Measurements from ENCODE around the gene PTPRQ. TPM values are rescaled to one million over a fixed set of nuclear protein-coding genes. Genes with fewer than 3 reads are reported as not detected.

The PTPRQ gene
- polyA plus RNA-seq, 1 donor (not counting 4 experiments of a cell fraction or from before 2014, with no cell fraction given): 0.01 TPM

DNA sequence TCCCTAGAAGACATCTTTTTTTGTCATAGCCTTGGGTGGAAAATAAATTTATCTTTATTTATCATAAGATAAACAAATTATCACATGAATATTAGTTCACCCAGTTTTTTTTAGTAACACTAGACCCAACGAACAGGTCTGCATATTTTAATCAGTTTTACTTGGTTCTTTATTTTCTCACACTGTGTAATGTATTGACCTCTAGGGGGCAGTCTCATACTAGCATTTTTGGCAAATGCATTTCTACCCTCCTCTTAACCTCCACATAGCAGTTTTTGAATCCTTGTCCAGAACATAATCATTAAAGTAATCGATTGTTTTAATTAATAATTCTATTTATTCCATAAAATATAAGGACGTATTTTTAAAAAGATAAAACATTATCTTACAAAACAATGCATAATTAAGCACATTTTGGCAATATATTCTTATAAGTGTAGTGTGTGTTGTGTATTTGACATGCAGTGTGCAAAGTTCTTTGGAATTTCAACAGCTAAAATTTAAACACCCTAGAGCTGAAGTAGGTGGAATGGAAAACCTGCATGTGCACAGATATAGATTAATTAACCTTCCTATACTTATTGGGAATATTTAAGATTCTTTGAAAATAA is 31.6 kb upstream of the PTPRQ start:
- Histone ChIP-seq H3K27me3 (ENCODE audit: control insufficient read depth, extremely low read depth, insufficient read depth, low read length) (no peaks in the 10 kb centered on the region), H4K20me1 (ENCODE audit: control insufficient read depth, extremely low read depth, insufficient read depth, low read length) (no peaks in the 10 kb centered on the region), H3K4me2 (ENCODE audit: control insufficient read depth, extremely low read depth, insufficient read depth, low read depth, low read length) (no peak overlapping the region), H3K36me3 (ENCODE audit: control insufficient read depth in 2 of 2, extremely low read depth in 1 of 2, insufficient read depth in 2 of 2, low read length in 2 of 2) (no peaks in the 10 kb centered on the region), H3K9ac (ENCODE audit: control insufficient read depth, extremely low read depth, insufficient read depth, low read length) (no peak overlapping the region), H3K27ac (ENCODE audit: control insufficient read depth, insufficient read depth, low read length) (no peak overlapping the region), H3K79me2 (ENCODE audit: control insufficient read depth, insufficient read depth, low read length) (no peaks in the 10 kb centered on the region), H3K4me3 (ENCODE audit: control insufficient read depth in 2 of 3, extremely low read depth in 1 of 3, insufficient read depth in 2 of 3, low read depth in 1 of 3, low read length in 3 of 3) (no peak overlapping the region), H3K9me1 (ENCODE audit: control insufficient read depth, extremely low read depth, insufficient read depth, low read length) (no peaks in the 10 kb centered on the region), H3K4me1 (ENCODE audit: control insufficient read depth, extremely low read depth, insufficient read depth, low read length) (no peaks in the 10 kb centered on the region), H3K9me3 (ENCODE audit: control insufficient read depth, low read depth, low read length) (no peaks in the 10 kb centered on the region), H2AFZ (ENCODE audit: control insufficient read depth, low read length) (no peak overlapping the region)
- TF ChIP-seq EZH2 (IDR thresholded peaks at IDR 0.05; ENCODE audit: low read length): no peak
- TF ChIP-seq, protein P1, sequence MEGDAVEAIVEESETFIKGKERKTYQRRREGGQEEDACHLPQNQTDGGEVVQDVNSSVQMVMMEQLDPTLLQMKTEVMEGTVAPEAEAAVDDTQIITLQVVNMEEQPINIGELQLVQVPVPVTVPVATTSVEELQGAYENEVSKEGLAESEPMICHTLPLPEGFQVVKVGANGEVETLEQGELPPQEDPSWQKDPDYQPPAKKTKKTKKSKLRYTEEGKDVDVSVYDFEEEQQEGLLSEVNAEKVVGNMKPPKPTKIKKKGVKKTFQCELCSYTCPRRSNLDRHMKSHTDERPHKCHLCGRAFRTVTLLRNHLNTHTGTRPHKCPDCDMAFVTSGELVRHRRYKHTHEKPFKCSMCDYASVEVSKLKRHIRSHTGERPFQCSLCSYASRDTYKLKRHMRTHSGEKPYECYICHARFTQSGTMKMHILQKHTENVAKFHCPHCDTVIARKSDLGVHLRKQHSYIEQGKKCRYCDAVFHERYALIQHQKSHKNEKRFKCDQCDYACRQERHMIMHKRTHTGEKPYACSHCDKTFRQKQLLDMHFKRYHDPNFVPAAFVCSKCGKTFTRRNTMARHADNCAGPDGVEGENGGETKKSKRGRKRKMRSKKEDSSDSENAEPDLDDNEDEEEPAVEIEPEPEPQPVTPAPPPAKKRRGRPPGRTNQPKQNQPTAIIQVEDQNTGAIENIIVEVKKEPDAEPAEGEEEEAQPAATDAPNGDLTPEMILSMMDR (optimal IDR thresholded peaks at IDR 0.05 in 1 of 3, IDR thresholded peaks at IDR 0.05 in 1 of 3, conservative IDR thresholded peaks at IDR 0.05 in 1 of 3; ENCODE audit: extremely low read depth in 1 of 3, insufficient read depth in 2 of 3, low read length in 3 of 3): peak in 2 of 3 experiments; percentile 49 to 60
- FAIRE-seq: no peak
- DNase-seq (ENCODE audit: low read depth, low spot score): no peak
- dilution Hi-C loops (cut with MboI; ENCODE audit: extremely low pct_ligation_motif_present, low sequenced_read_pairs): no loop called here

DNA sequence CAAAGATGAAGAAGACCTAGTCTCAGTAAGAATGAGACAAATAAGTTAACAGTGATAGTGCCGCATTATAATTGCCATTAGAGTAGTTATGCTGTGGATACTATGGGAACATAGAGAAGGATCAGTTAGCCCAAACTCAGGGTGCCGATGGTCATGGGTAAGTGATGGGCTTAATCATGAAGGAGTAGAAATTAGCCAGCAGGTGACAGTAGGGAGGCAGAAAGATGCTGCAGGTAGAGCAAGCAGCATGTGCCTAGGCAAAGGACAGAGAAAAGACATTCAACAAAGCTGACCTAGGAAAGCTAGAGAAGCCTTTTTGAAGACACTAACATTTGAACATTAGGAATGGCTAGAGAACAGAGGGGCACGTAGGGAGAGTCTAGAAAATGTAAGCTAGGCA is 30.6 kb upstream of the PTPRQ start:
- no peak overlapping the region for H2AFZ ChIP-seq (ENCODE audit: control insufficient read depth, low read length)
- no peak for TF ChIP-seq EZH2 (IDR thresholded peaks at IDR 0.05; ENCODE audit: low read length)
- TF ChIP-seq, protein P1 (optimal IDR thresholded peaks at IDR 0.05 in 1 of 3, IDR thresholded peaks at IDR 0.05 in 1 of 3, conservative IDR thresholded peaks at IDR 0.05 in 1 of 3; ENCODE audit: extremely low read depth in 1 of 3, insufficient read depth in 2 of 3, low read length in 3 of 3): peak in 1 of 3 experiments; percentile 66
- dilution Hi-C loops (cut with MboI; ENCODE audit: extremely low pct_ligation_motif_present, low sequenced_read_pairs): no loop called here
- H3K9me3 ChIP-seq (ENCODE audit: control insufficient read depth, low read depth, low read length): no peaks in the 10 kb centered on the region
- no peak overlapping the region for H3K27ac ChIP-seq (ENCODE audit: control insufficient read depth, insufficient read depth, low read length)
- no peaks in the 10 kb centered on the region for H3K27me3 ChIP-seq (ENCODE audit: control insufficient read depth, extremely low read depth, insufficient read depth, low read length)
- no peak overlapping the region for H3K4me2 ChIP-seq (ENCODE audit: control insufficient read depth, extremely low read depth, insufficient read depth, low read depth, low read length)
- no peaks in the 10 kb centered on the region for H3K36me3 ChIP-seq (ENCODE audit: control insufficient read depth in 2 of 2, extremely low read depth in 1 of 2, insufficient read depth in 2 of 2, low read length in 2 of 2)
- H3K4me1 ChIP-seq (ENCODE audit: control insufficient read depth, extremely low read depth, insufficient read depth, low read length): no peaks in the 10 kb centered on the region
- H3K9me1 ChIP-seq (ENCODE audit: control insufficient read depth, extremely low read depth, insufficient read depth, low read length): no peaks in the 10 kb centered on the region
- FAIRE-seq (peak; percentile 29), DNase-seq (ENCODE audit: low read depth, low spot score) (no peak)
- no peaks in the 10 kb centered on the region for H4K20me1 ChIP-seq (ENCODE audit: control insufficient read depth, extremely low read depth, insufficient read depth, low read length)
- H3K4me3 ChIP-seq (ENCODE audit: control insufficient read depth in 2 of 3, extremely low read depth in 1 of 3, insufficient read depth in 2 of 3, low read depth in 1 of 3, low read length in 3 of 3): no peak overlapping the region
- H3K9ac ChIP-seq (ENCODE audit: control insufficient read depth, extremely low read depth, insufficient read depth, low read length): no peak overlapping the region
- H3K79me2 ChIP-seq (ENCODE audit: control insufficient read depth, insufficient read depth, low read length): no peaks in the 10 kb centered on the region

Data from keratinocyte (primary cell).